Testis (tissue), 2 donors: ENCODE results near the gene A3GALT2.

ENCODE experiments used
- POLR2A ChIP-seq: fragments of 450-650 bp; IDR thresholded peaks from one replicate; pipeline ENCODE4 v1.6.1; 2017; ENCODE audit warnings: antibody characterized with exemption, mild to moderate bottlenecking, moderate library complexity
- TF ChIP-seq, protein P1 (sequence below), 3 experiments: fragments of 450-650 bp in 2 of 3; fragments of 200-600 bp in 1 of 3; sonication (generic) in 1 of 3; IDR thresholded peaks; one replicate each; pipeline ENCODE4 v1.5.1; 2016 to 2019; ENCODE audit warnings: antibody characterized with exemption in 3 of 3, mild to moderate bottlenecking in 2 of 3, moderate library complexity in 1 of 3

DNA sequence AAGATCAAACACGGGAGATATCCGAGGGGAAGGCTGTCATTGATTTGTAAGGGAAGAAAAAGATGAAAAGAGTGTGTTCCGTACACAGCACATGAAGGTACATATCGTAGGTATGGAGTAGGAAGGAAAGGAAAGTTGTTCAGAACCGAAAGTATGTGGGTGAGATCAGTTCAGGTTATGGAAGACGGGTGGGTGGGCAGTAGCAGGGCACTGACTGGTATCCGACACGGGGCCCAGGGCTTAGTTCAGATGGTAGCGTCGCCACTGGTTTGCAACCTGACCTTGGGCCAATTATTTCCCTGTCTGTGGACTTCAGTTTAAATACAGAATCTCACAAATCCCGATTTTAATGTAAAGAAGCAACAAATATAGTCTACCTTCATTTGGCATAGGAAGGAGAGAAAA, 27.8 kb upstream of the A3GALT2 start:
- TF ChIP-seq, protein P1, sequence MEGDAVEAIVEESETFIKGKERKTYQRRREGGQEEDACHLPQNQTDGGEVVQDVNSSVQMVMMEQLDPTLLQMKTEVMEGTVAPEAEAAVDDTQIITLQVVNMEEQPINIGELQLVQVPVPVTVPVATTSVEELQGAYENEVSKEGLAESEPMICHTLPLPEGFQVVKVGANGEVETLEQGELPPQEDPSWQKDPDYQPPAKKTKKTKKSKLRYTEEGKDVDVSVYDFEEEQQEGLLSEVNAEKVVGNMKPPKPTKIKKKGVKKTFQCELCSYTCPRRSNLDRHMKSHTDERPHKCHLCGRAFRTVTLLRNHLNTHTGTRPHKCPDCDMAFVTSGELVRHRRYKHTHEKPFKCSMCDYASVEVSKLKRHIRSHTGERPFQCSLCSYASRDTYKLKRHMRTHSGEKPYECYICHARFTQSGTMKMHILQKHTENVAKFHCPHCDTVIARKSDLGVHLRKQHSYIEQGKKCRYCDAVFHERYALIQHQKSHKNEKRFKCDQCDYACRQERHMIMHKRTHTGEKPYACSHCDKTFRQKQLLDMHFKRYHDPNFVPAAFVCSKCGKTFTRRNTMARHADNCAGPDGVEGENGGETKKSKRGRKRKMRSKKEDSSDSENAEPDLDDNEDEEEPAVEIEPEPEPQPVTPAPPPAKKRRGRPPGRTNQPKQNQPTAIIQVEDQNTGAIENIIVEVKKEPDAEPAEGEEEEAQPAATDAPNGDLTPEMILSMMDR (IDR thresholded peaks at IDR 0.05) = no peak
- TF ChIP-seq POLR2A = no peak
